Tibial nerve (tissue), 4 donors: ENCODE data around the gene TMEM150C. TPM values are rescaled to one million over a fixed set of nuclear protein-coding genes. Genes with fewer than 3 reads are reported as not detected.

Source experiments
- DNase-seq, 2 donors: peaks; one replicate each; pipeline ENCODE4 v3.0.0-alpha.2; 2019; ENCODE audit warnings: low spot score in 2 of 2
- H3K27ac ChIP-seq, 4 donors: fragments of 200-600 bp; sonication (generic) in 3 of 4; one replicate each; pipeline ENCODE4 v1.5.1; 2017 to 2019; ENCODE audit warnings: mild to moderate bottlenecking in 1 of 4
- H3K27me3 ChIP-seq, 2 donors: fragments of 200-600 bp; sonication (generic) in 1 of 2; one replicate each; pipeline versions ENCODE4 v1.5.1 to v1.6.0; 2017 to 2019
- H3K36me3 ChIP-seq, 3 donors: fragments of 200-600 bp; sonication (generic); one replicate each; pipeline ENCODE4 v1.5.1; 2018 to 2019
- H3K4me1 ChIP-seq, 4 donors: fragments of 200-600 bp; sonication (generic) in 3 of 4; one replicate each; pipeline ENCODE4 v1.5.1; 2017 to 2019
- H3K4me3 ChIP-seq, 4 donors: fragments of 200-600 bp; sonication (generic) in 3 of 4; one replicate each; pipeline ENCODE4 v1.5.1; 2017 to 2019; ENCODE audit warnings: mild to moderate bottlenecking in 1 of 4, moderate library complexity in 1 of 4
- H3K9me3 ChIP-seq, 4 donors: fragments of 200-600 bp; sonication (generic) in 3 of 4; one replicate each; pipeline ENCODE4 v1.5.1; 2017 to 2019
- EP300 ChIP-seq, 2 donors: sonication (generic); formaldehyde crosslinking; IDR thresholded peaks; one replicate each; pipeline ENCODE4 v1.6.1; 2017; ENCODE audit warnings: antibody characterized with exemption in 2 of 2, mild to moderate bottlenecking in 1 of 2
- POLR2A ChIP-seq, 2 donors: fragments of 450-650 bp; IDR thresholded peaks; one replicate each; pipeline ENCODE4 v1.6.1; 2017; ENCODE audit warnings: antibody characterized with exemption in 2 of 2, mild to moderate bottlenecking in 2 of 2, moderate library complexity in 2 of 2
- WGBS, 2 donors: methylation state at CpG; one replicate each; pipeline ENCODE4 v1.1.5; 2018; 5-methylcytosine and 5-hydroxymethylcytosine counted together
- total RNA-seq, 4 donors: library from RNA; depleted of rRNA; stranded (reverse); fragments of >200 nt; gene quantifications; one replicate each; pipeline ENCODE4 v1.1.0, GENCODE V29; 2016
- TF ChIP-seq, protein P1 (sequence below), 5 experiments: fragments of 200-600 bp in 3 of 5; fragments of 450-650 bp in 2 of 5; sonication (generic) in 3 of 5; IDR thresholded peaks; one replicate each; pipeline ENCODE4 v1.5.1; 2016 to 2019; ENCODE audit warnings: antibody characterized with exemption in 5 of 5, mild to moderate bottlenecking in 3 of 5, moderate library complexity in 2 of 5

The TMEM150C gene
- total RNA-seq, 4 donors from 2014 or later, result 6.3 to 44.9 (median 16.0) TPM

DNA sequence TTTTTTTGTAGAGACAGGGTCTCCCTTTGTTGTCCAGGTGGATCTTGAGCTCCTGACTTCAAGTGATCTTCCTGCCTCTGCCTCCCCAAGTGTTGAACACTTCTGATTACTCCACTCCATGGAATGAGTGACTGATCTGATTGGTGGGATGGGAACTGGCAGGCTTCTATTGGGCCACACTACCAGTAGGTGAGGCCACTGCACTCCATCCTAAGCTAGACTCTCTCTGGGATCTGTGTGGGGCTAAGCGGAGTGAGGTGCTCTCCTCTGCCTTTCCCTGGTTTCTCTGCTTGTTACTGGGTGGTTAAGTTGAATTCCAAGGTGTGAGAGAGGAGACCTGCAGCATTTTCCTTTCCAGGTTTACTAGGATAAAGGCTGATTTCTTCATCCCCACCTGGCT, 72.7 kb downstream of the TMEM150C start:
- H3K4me1 ChIP-seq, result no peaks in the 10 kb centered on the region
- H3K27ac ChIP-seq, result no peak overlapping the region
- no peak for DNase-seq
- H3K27me3 ChIP-seq, result no peaks in the 10 kb centered on the region
- WGBS, 2 donors, result 93 to 100% methylated on average over 1 of the region's 1 CpG
- no peak overlapping the region for H3K4me3 ChIP-seq
- H3K36me3 ChIP-seq, result no peaks in the 10 kb centered on the region
- no peaks in the 10 kb centered on the region for H3K9me3 ChIP-seq
- TF ChIP-seq, protein P1, sequence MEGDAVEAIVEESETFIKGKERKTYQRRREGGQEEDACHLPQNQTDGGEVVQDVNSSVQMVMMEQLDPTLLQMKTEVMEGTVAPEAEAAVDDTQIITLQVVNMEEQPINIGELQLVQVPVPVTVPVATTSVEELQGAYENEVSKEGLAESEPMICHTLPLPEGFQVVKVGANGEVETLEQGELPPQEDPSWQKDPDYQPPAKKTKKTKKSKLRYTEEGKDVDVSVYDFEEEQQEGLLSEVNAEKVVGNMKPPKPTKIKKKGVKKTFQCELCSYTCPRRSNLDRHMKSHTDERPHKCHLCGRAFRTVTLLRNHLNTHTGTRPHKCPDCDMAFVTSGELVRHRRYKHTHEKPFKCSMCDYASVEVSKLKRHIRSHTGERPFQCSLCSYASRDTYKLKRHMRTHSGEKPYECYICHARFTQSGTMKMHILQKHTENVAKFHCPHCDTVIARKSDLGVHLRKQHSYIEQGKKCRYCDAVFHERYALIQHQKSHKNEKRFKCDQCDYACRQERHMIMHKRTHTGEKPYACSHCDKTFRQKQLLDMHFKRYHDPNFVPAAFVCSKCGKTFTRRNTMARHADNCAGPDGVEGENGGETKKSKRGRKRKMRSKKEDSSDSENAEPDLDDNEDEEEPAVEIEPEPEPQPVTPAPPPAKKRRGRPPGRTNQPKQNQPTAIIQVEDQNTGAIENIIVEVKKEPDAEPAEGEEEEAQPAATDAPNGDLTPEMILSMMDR (IDR thresholded peaks at IDR 0.05), result no peak
- TF ChIP-seq POLR2A (IDR thresholded peaks at IDR 0.05) (no peak), EP300 (IDR thresholded peaks at IDR 0.05) (no peak)

DNA sequence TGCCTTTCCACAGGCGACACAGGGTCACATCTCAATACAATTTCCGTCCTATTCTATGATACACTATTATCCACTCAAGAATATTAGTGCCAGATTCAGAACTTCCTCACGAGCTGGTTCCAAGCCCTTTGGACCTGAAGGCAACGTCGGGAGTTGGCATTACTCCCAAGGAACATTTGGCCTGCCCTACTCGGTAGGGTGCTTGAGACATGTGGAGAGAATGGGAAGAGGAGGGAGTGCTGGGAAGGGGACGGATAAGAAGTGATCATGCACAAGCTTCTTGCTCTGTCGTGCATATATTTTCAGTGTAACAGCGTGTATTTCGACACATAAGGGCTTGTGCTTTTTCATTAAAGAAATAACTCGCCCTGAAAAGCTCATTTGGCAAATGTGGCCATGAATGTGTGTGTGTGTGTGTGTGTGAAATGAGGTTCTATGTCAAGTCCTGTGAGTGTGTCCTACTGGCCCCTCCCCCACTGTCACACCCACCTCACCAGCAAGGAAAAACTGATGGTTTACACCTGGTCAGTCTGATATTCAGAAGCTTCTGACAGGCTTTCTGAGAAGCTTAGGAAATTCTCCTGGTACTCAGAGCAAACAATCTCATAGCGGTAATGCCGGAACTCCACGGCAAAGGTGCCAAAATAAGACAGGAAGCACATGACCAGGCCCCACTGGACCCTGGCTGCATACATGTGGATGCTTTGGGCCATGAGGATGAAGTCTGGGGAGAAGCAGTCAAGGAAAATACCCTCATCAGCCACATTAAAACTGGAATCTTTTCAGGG, 76.6 kb downstream of the TMEM150C start:
- no peak for DNase-seq
- no peak overlapping the region for H3K27ac ChIP-seq
- no peaks in the 10 kb centered on the region for H3K27me3 ChIP-seq
- TF ChIP-seq, protein P1 (IDR thresholded peaks at IDR 0.05), result no peak
- TF ChIP-seq POLR2A (IDR thresholded peaks at IDR 0.05) (no peak), EP300 (IDR thresholded peaks at IDR 0.05) (no peak)
- peaks cover 0 to under 1% (median 0%) of the 10 kb centered on the region in 3 donors for H3K36me3 ChIP-seq
- 66 to 75% methylated on average over 14 of the region's 14 CpGs for WGBS, 2 donors
- no peaks in the 10 kb centered on the region for H3K4me1 ChIP-seq
- no peak overlapping the region for H3K4me3 ChIP-seq
- no peaks in the 10 kb centered on the region for H3K9me3 ChIP-seq

DNA sequence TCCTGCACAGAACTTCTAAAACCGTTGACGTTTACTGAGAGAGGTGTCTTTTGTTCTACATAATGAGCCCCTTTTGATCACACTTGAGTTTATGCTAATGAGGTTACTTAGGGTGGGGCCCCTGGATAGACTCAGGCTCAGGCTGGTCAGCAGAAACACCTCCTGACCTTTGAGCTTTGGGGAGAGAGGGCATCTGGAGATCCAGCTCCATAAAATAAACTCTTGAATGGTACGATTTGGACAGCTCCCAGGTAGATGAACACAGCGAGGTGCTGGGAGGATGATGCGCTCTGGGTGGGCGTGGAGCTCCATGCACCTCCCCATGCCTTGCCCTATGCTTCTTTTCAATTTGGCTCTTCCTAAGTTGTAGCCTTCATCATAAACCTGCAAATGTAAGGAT, 79.4 kb downstream of the TMEM150C start:
- Histone ChIP-seq H3K36me3 (peaks cover 0 to 8% (median 0%) of the 10 kb centered on the region in 3 donors), H3K27me3 (no peaks in the 10 kb centered on the region), H3K4me3 (no peak overlapping the region), H3K9me3 (no peaks in the 10 kb centered on the region), H3K27ac (no peak overlapping the region), H3K4me1 (no peaks in the 10 kb centered on the region)
- WGBS, 2 donors, result 84 to 87% methylated on average over 6 of the region's 6 CpGs
- TF ChIP-seq, protein P1 (IDR thresholded peaks at IDR 0.05), result no peak
- DNase-seq, result no peak

DNA sequence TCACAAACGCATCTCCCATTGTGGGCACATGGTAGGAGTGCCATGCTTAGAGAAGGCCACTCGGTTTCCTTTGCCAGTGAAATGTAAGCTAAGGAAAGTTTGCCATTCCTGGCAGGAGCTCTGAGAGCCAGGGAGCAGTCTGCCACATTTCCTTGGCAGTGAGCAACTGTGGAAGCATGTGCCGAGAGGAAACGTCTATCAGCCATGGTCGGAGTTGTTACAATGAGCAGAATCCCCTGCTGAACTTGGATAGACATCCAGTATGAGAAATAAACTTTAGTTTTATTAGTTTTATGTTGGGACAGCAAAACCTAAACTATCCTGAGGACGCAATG, 80.3 kb downstream of the TMEM150C start:
- peaks cover 0 to 8% (median 0%) of the 10 kb centered on the region in 3 donors for H3K36me3 ChIP-seq
- no peaks in the 10 kb centered on the region for H3K9me3 ChIP-seq
- no peak for DNase-seq
- WGBS, 2 donors, result 82 to 87% methylated on average over 6 of the region's 6 CpGs
- no peak overlapping the region for H3K27ac ChIP-seq
- no peak overlapping the region for H3K4me3 ChIP-seq
- H3K4me1 ChIP-seq, result no peaks in the 10 kb centered on the region
- TF ChIP-seq, protein P1 (IDR thresholded peaks at IDR 0.05), result no peak
- no peaks in the 10 kb centered on the region for H3K27me3 ChIP-seq

DNA sequence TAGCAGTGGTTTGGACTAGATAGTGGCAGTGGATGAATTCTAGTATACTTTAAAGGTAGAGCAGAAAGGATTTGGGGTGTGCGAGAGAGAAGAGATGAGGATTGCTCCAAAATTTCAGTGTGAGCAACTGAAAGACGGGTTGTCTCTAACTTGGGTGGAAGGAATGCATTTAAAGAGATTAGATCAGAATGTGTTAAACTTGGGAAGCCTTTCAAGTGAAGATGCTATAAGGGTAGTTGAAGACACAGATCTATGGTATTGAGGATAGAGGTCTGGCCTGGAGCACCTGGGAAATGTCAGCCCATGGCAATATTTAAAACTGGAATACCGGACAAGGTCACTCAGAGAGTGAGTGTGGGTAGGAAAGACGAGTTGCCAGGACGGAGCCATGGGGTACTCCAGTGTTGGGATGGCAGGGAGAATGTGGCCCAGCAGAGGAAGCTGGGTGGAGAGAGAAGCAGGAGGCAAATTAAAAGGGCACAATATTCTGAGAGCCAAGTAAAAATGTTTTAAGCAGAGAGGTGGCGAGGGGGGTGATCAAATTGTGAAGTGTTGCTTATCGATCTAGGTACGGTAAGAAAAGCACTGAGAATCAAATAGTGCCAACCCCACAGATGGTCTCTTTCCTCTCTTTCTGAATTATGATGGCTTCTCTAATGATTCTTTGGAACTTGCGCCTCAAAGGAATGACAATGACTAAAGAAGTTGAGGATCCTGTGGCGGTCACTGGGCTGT, 80.8 kb downstream of the TMEM150C start:
- H3K4me3 ChIP-seq, result no peak overlapping the region
- H3K36me3 ChIP-seq, result peaks cover 0 to 8% (median 0%) of the 10 kb centered on the region in 3 donors
- no peak for DNase-seq
- no peaks in the 10 kb centered on the region for H3K9me3 ChIP-seq
- H3K27me3 ChIP-seq, result no peaks in the 10 kb centered on the region
- H3K27ac ChIP-seq, result no peak overlapping the region
- H3K4me1 ChIP-seq, result no peaks in the 10 kb centered on the region
- TF ChIP-seq, protein P1 (IDR thresholded peaks at IDR 0.05), result no peak
- no peak for TF ChIP-seq POLR2A (IDR thresholded peaks at IDR 0.05)
- TF ChIP-seq EP300 (IDR thresholded peaks at IDR 0.05), result no peak
- 94 to 95% methylated on average over 10 of the region's 10 CpGs for WGBS, 2 donors
